OCI-M2 (cell line): ENCODE data around the gene TLNRD1.

Experiments used
- DNase-seq: peaks from one replicate; lab custom pipeline; 2025; ENCODE audit not compliant: unreplicated experiment; lab: John Stamatoyannopoulos, UW

The TLNRD1 gene

DNA sequence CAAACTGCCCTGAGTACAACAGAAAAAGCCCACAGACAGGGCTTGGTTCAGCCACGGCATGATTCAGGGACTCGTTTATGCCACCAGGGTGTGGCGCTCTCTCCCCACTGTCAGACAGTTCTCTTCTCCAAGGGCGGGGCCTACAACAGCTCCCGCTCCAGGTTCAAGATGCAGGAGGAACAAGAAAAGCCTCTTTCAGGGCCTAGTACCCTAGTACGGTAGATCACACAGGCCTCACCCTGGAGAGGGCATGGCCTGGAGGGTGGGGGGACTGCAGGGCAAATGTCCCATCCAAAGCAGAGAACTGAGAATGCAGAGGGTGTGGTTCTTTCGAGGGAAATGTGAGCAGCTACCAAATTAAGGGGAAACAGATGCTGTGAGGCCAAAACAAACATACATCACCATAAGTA is 23.1 kb upstream of the TLNRD1 start:
- DNase-seq = no peak

DNA sequence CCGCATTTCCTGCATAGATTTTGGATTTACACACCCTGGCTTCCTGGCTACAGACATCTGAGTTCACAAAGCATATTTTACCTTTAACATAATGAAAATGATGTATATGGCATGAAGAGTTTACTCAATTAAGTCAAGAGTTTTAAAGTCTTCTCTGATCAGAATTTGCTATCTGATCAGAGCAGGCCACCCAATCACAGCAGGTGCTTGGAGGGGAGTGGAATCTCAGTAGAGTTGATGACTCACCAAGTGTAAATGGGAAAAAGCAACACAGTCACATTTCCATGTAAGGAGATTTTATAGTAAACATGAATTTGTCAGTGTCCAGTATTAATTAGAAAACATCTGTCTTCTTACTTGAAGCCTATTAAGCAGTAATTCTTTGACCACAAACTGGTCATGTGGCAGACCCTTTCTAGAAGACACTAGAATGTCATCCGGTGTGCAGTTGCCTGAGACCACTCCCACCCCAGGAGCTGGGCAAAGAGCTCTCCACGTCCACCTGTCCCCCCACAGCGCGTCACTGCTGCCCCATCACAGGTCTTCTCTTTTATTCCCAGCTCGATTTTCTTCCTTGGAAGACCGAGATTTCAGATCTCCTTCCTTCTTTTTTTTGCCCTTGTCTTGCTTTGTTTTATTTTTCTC is 21.9 kb upstream of the TLNRD1 start:
- DNase-seq = no peak

DNA sequence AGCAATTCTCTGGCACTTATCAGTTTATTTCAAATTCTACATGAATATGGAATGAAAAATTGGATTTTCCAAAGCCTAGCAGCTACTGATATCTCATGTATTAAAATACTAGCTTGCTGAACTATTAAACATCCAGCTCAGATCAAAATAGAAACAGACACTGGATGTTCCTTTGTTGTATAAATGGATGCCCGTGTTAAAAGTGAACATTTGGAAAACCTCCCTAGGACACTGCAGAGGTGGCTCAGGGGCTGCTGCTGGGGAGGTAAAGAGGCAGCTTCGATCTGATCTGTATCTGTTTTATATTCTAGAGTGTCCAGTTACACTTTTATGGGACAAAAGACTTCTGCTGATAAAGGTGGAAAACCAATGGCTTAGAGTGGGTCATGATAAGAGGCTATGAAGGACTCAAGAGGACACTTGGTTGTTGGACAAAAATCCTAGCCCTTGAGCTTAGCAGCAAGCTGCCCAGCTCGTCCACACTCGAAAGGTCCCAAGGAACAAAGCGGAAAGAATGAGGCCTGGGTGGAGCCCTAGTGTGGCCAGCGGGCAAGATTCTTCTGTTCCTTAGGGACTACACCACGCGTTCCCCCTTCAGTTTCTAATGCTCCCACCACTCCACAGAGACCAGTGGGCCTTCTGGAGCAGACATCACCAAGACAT is 21.1 kb upstream of the TLNRD1 start:
- no peak for DNase-seq

DNA sequence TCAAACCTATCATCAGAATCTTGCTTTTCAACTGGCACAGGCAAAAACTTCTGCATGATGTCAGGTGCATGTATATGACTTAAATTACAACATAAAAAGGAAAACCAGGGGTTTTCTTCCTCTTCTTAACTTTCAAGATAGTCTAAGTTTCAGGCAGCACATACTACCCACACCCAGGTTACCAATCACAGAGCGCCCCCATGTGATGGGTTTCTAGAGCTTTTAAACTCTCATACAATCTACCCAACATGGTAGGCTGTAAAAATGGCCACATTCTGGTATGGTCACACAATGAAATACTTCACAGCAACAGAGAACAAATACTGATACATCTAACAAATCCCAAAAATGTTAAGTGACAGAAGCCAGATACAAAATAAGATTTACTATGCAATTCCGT is 18.5 kb upstream of the TLNRD1 start:
- no peak for DNase-seq

DNA sequence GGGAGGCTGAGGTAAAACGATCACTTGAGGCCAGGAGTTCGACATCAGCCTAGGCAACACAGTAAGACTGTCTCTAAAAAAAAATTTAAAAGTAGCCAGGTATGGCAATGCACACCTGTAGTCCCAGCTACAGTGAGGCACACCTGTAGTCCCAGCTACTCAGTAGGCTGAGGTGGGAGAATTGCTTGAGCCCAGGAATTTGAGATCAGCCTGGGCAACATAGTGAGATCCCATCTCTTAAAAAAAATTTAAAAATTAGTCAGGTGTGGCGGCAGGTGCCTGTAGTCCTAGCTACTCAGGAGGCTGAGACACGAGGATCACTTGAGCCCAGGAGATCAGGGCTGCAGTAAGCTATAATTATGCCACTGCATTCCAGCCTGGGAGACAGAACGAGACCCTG is 17.9 kb upstream of the TLNRD1 start:
- no peak for DNase-seq

DNA sequence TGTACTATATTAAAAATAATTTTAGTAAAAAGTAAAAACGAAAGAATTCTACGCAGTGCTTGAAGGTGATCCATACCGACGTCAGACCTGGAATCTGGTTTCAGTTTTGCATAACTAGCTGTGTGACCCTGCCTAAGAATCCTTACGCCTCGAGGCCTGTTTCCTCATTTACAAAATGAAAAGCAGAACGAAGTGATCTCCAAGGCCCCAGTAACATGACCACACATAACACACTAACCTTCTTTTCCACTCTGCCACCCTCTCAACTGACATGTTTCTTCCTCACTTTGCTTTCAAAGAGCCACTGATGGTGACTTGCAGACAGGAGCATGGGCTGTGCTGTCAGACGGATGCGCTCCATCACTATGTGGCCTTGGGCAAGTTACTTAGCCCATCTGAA is 15.9 kb upstream of the TLNRD1 start:
- no peak for DNase-seq

DNA sequence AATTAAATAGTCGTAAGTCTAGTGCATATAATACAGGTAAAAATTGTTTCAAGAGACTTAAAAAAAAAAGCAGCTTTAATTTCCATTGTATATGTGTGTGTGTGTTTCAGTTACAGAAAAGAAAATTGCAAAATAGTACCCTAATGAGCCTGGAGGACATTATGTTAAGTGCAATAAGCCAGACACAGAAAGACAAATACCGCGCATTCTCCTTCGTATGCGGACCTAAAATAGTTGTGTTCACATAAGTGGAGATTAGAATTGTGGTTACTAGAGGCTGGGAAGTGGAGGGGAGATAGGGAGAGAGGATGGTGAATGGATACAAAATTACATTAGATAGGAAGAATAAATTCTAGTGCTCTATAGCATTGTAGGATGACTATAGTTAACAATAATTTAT is 14.7 kb upstream of the TLNRD1 start:
- DNase-seq = no peak

DNA sequence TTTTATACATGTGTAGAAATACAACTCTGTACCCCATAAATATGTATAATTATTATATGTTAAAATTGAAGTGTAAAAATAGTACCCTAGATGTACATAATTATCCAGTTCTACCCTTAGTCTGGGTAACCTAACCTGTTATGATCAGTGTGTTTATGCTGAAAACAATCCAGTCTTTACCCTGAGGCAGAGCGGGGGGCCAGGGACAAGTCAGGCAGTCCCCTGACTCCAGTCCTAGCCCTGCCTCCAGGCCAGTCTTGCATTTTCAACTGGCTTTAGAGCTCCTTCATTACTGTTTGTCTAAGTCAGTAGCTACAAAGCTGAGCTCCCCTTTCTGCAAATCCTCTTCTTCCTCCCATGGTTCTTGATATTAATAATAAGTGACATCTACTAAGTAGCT is 14.2 kb upstream of the TLNRD1 start:
- no peak for DNase-seq

DNA sequence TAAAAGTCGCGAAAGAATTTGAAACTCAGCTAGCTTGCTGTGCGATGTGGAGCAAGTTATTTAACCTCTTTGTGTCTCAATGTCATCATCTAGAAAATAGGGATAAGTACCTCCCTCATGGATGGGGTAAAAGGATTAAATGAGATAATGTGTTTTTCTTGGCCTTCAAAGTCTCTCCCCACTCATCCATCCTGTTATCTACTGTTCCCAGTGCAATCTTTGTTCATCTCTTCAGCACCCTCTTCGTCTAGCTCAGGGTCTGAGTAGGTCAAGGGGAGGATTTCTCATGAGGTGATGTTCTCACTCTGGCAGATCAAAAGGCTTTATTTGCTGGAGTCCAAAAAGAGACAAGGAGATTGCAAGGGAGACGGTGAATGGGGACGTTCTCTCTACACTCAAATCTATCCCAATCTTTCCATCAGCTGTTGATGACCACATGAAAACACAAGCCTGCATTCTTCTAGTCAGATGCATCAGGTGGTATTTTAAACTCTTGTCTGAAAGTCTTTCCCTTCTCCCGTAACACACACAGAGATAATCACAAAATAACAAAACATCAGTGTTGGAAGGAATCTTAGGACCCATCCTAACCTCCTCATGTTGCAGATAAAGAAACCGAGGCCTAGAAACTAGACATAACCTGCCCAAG is 12.5 kb upstream of the TLNRD1 start:
- DNase-seq = no peak

DNA sequence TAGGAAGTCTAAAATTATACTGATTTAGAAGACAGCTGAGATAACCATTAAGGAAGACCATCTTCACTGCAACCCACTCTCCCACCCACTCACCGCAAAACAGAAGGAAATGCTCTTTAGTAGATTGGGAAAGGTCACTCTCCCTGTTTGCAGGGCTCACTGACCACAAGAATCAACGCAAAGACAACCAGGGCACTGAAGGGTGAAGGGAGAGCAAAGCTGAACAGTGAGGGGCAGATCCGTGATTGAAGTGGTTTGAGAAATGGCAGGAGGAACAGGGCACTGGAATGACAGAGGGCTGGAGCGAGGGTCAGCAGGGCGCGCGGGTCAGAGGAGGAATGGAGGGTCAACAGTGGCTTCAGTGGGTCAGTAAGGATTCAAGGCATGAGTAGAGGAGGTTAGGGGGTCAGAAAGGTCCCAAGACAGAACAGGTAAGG is 11.6 kb upstream of the TLNRD1 start:
- no peak for DNase-seq

DNA sequence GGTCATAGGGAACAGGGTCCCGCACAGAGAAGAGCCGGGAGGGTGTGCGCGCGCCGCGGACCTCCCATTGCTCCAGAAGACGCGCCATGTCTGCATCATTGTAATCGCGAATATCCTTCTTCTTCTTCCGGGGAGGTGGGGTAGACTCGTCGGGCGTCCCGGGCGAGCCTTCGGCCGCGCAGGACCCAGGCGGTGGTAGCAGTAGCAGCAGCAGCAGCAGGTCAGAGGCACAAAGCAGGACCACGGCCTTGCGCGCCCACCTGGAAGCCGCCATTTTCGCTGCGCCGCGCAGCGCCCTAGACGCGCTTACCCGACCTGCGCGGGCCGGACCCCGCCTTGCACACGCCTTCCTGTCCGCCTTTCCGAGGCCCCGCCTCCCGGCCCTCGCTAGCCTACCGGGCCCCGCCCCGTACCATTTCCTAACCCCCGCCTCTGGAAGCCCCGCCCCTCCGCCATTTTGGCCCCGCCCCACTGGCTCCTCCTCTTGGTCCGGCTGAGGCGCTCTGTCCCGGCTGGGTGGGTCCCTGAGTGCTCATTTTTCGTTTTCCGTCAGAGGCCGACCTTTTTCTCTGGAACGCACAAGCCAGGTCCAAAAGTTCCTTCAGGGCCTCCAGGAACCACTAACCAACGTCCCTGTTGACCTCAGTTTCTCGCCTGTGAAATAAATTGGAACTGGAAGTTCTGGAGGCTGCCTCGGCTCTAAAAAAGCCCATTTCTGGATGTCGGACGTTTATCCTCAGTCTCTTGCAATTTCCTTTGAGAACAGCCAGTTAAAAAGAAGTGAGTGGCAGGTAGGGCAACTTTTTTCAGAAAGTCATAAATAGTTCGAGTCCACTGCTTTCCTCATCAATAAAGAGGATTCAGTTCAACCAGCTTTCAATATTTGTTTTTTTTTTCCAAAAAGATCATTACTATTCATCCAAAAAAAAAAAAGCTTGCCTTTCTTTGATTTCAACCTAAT is 10.9 kb upstream of the TLNRD1 start, which contains the start of gene MESD:
Gene MESD, minus strand, starts transcription at position 302 of the 961 bp plus-strand sequence. Its CDS starts 28 bp downstream, at position 274.
- DNase-seq = peak; percentile 47

DNA sequence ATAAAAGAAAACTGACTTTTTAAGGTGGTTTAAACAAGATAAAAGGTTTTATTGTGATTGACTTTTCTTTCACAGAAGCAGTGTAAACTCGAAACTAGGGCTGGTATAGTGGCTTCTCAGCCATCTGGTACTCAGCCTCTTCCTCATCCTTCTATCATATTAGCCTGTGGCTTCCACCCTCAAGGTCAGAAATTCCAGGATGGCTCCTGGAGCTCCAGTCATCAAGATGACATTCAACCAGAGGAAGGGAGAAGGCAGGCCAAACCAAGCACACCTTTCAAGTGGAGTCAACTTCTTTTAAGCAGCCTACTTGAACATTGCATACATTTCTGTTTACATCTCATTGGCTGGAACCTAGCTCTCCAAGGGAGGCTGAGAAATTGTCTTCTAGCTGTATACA is 9.8 kb upstream of the TLNRD1 start:
- DNase-seq = no peak

DNA sequence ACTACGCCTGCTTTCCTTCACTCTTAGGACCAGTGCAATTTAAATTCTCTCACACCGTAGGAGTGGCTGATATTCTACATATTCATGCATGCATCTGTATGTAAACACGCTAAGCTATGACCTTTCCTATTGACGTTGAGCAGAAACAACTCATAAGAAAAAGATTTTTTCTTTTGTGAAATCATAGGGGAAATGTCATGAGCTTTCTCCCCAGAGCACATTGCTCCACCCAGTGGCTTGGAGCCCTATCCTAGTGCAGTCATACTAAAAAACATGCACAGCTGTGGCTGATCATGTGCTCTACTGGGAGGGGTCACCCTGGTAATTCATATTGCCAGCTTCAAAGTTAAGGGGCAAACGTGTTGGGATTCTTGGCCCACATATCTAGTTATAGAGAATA is 9.3 kb upstream of the TLNRD1 start:
- no peak for DNase-seq

DNA sequence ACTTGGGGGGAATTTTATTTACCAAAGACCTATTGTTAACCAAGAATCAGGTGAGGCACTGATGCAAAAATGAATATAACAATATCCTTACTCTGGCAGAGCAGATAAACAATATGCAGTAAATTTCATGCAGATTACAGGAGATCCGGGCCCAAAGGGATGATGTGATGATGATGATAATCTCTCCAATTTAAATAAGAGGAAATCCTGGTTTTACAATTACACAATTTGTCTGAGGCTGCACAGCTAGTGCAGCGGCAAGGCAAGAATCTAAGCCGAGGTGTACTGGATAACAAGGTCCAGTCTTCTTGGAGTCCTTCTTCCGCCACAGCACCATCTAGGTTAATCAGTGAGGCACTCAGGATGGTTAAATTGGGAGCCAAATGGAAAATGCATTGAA is 8.7 kb upstream of the TLNRD1 start:
- DNase-seq = no peak

DNA sequence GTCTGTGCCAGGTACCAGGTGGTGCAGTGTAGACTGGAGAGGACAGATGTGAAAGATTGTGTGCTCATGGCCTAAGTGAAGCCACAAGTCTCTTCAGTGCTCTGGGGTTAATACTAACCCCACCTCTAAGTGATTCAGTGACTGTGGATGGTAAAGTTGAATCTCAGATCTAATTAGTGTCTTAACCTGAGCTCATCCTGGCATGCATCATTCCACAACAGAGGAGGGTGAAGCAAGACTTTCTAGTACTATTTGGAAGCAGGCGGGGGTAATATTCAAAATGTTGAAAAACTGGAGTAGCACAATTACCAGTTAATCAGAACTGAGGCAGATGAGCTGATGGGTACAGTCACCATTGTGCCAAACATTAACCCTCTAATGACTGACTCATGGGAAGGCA is 8.3 kb upstream of the TLNRD1 start:
- DNase-seq = no peak

DNA sequence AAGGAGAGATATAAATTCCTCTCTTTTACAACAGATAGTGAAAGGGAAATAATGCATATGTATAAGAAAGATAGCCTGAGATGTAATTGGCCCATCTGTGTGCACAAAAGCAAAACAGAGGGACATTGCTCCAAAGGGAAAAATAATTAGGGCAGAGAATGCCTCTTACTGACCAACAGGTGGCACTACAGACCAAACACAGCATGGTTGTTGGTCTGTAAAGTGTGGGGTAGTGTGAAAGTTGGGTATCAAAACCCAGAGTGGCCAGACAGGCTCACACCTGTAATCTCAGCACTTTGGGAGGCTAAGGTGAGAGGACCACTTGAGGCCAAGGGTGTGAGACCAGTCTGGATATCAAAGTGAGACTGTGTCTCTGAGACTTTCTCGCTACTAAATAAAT is 4.5 kb upstream of the TLNRD1 start:
- no peak for DNase-seq

DNA sequence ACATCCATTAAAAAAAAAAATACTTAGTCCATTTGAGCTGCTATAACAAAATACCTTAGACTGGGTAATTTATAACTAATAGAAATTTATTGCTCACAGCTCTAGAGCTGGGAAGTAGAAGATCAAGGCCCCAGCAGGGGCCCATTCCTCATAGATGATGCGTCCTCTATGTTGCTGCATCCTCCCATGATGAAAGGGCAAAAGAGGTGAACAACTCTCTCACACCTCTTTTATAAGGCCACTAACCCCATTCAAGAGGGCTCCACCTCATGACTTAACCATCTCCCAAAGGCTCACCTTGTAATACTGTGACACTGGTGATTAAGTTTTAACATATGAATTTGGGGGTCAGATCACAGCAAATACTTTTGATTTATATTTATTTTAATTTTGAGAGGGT is 3.0 kb upstream of the TLNRD1 start:
- no peak for DNase-seq

DNA sequence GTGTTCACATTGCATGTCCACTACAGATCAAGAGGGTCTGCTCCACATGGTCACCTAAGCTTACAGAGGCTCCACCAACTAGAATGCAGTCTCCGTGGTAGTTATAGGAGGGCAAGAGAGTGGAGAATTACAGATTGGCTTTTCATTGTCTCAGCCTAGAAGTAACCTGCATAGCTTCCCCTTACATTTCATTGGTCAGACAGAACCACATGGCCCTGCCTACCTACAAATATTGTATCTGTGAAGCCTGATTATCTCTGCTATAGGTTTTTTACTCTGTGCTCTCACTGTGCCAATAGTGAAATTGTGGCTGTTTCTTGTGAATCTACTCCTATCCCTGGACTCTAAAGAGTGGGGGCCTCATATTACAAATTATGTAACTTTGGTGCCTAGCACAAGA is 2.5 kb upstream of the TLNRD1 start:
- DNase-seq = no peak

DNA sequence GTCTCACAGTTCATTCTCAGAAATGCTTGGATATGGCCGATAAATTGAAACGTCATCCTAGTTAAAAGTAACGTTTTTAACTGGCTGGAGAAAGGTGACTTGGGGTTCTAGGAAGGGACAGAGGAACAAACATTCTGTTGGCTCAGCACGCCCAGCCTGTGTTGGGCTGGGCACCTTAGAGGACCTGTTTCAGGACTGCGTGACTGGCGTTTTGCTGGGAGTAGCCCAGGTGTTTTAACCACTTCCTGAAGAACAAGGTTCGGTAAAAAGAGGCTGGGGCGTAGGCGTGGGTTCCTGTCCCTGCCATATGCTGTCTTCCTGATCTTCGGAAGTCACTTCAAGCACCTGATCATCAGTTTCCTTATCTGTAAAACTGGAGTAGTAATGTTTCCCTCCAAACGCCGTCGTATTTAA is 1.1 kb upstream of the TLNRD1 start:
- DNase-seq = no peak

DNA sequence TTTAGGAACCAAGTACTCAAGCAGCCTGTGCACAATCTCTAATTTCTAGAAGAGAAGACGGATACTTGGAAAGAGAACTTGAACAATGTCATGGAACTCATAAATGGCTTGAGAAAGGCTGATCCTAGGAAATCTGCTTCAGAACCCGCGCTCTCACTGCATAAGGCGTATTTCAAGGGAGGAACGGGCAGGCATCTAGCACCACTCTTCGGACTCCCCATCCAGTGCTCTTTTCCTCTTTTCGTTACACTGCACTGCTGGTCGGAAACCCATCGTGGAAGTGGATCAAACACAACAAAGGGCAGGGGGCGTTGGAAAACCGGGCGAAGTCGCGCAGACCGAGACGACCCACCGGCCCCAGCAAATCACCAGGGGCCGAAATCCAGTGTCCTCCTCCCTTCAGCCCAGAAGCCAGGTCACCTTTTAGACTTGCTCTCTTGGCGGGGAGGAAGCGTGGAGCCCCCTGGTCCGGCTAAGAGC is 539 bp upstream of the TLNRD1 start:
- no peak for DNase-seq
